IMR-90 (cell line): ENCODE data around the gene PUS3. TPM values are rescaled to one million over a fixed set of nuclear protein-coding genes. Genes with fewer than 3 reads are reported as not detected.

ENCODE experiments used
- ATAC-seq: fragments of 200-7000 bp; cut with Tn5 transposase; 2 replicates; pipeline ENCODE4 v1.9.1; 2020; ENCODE audit warnings: low read depth, mild to moderate bottlenecking, moderate library complexity
- BruUV-seq: library from RNA; stranded (reverse); fragments of 400-500 nt; replicated peaks from 2 replicates; lab custom pipeline; 2021; lab: Mats Ljungman, UMichigan
- CTCF ChIA-PET: fragments of 300-600 bp; formaldehyde crosslinking; extraction: SDS; loops from one replicate; lab custom pipeline; 2021; ENCODE audit warnings: antibody characterized with exemption; lab: Yijun Ruan, JAX
- POLR2A ChIA-PET: fragments of 300-600 bp; sonication (Branson Sonifier 250); formaldehyde crosslinking; loops from one replicate; lab custom pipeline; 2022; ENCODE audit warnings: antibody characterized with exemption; ENCODE audit not compliant: unreplicated experiment; lab: Charles Lee
- DNase-seq: peaks from one replicate; pipeline ENCODE4 v3.0.0; 2013
- H2AFZ ChIP-seq: replicated peaks from 2 replicates; pipeline ENCODE3; 2013; ENCODE audit warnings: low read length, mild to moderate bottlenecking; ENCODE audit not compliant: poor library complexity
- H2AK5ac ChIP-seq: 2 replicates; pipeline ENCODE4 v1.6.1; 2013; ENCODE audit warnings: low read depth, low read length, inconsistent platforms
- H2AK9ac ChIP-seq: replicated peaks from 2 replicates; pipeline ENCODE3; 2013; ENCODE audit warnings: mild to moderate bottlenecking, low read depth, low read length, moderate library complexity; ENCODE audit not compliant: poor library complexity
- H2BK120ac ChIP-seq: 2 replicates; pipeline ENCODE4 v1.6.1; 2013; ENCODE audit warnings: low read depth, low read length, inconsistent platforms
- H2BK15ac ChIP-seq: 3 replicates; pipeline ENCODE4 v1.6.1; 2013; ENCODE audit warnings: low read depth, low read length, inconsistent platforms
- H2BK20ac ChIP-seq: 2 replicates; pipeline ENCODE4 v1.6.1; 2013; ENCODE audit warnings: low read depth, mild to moderate bottlenecking, inconsistent platforms, low read length, moderate library complexity
- H2BK5ac ChIP-seq: 2 replicates; pipeline ENCODE4 v1.6.1; 2013; ENCODE audit warnings: mild to moderate bottlenecking, low read depth, low read length, inconsistent platforms; ENCODE audit not compliant: poor library complexity, severe bottlenecking
- H3K14ac ChIP-seq: replicated peaks from 2 replicates; pipeline ENCODE4 v1.6.1; 2013; ENCODE audit warnings: low read depth, low read length, inconsistent platforms
- H3K18ac ChIP-seq: 2 replicates; pipeline ENCODE4 v1.6.1; 2013; ENCODE audit warnings: low read depth, low read length, control low read depth
- H3K23ac ChIP-seq: 2 replicates; pipeline ENCODE4 v1.6.1; 2013; ENCODE audit warnings: low read depth, low read length, inconsistent platforms
- H3K27ac ChIP-seq: 2 replicates; pipeline ENCODE4 v1.5.1; 2013; ENCODE audit warnings: mild to moderate bottlenecking, control low read depth, low read length; ENCODE audit not compliant: insufficient read depth
- H3K27me3 ChIP-seq: 2 replicates; pipeline ENCODE4 v1.6.1; 2013; ENCODE audit warnings: low read length; ENCODE audit not compliant: control insufficient read depth, insufficient read depth
- H3K36me3 ChIP-seq: 2 replicates; pipeline ENCODE4 v1.6.1; 2013; ENCODE audit warnings: low read length, mixed read lengths; ENCODE audit not compliant: control insufficient read depth, insufficient read depth
- H3K4ac ChIP-seq: 2 replicates; pipeline ENCODE4 v1.6.1; 2013; ENCODE audit warnings: low read depth, low read length, inconsistent platforms
- H3K4me1 ChIP-seq: 2 replicates; pipeline ENCODE4 v1.6.1; 2013; ENCODE audit warnings: low read length, mixed read lengths; ENCODE audit not compliant: control insufficient read depth, insufficient read depth
- H3K4me2 ChIP-seq: 2 replicates; pipeline ENCODE4 v1.6.1; 2013; ENCODE audit warnings: low read depth, mild to moderate bottlenecking, control low read depth, low read length, moderate library complexity
- H3K4me3 ChIP-seq: 2 replicates; pipeline ENCODE4 v1.5.1; 2013; ENCODE audit warnings: low read depth, mild to moderate bottlenecking, control low read depth, low read length, moderate library complexity; ENCODE audit not compliant: insufficient read depth
- H3K56ac ChIP-seq: 2 replicates; pipeline ENCODE4 v1.6.1; 2013; ENCODE audit warnings: low read length, inconsistent platforms; ENCODE audit not compliant: insufficient read depth; ENCODE audit errors: extremely low read depth
- H3K79me1 ChIP-seq, 2 experiments: 2 replicates each; pipeline ENCODE4 v1.6.1; 2013; ENCODE audit warnings: low read length in 2 of 2, inconsistent platforms in 1 of 2, low read depth in 1 of 2
- H3K9ac ChIP-seq: 2 replicates; pipeline ENCODE4 v1.6.1; 2013; ENCODE audit warnings: low read depth, low read length, control low read depth
- H3K9me1 ChIP-seq: 2 replicates; pipeline ENCODE4 v1.6.1; 2013; ENCODE audit warnings: low read length, inconsistent platforms; ENCODE audit not compliant: insufficient read depth
- H3K9me3 ChIP-seq: 2 replicates; pipeline ENCODE4 v1.6.1; 2013; ENCODE audit warnings: low read length; ENCODE audit not compliant: control insufficient read depth, insufficient read depth
- H4K20me1 ChIP-seq: 2 replicates; pipeline ENCODE4 v1.6.1; 2013; ENCODE audit warnings: low read length, inconsistent platforms; ENCODE audit not compliant: insufficient read depth
- H4K5ac ChIP-seq: 2 replicates; pipeline ENCODE4 v1.6.1; 2013; ENCODE audit warnings: mild to moderate bottlenecking, low read depth, low read length, control low read depth
- H4K8ac ChIP-seq, 2 experiments: 2 replicates each; pipeline ENCODE4 v1.6.1; 2013; ENCODE audit warnings: low read depth in 2 of 2, low read length in 2 of 2, control low read depth in 1 of 2, inconsistent platforms in 1 of 2
- H4K91ac ChIP-seq: 2 replicates; pipeline ENCODE4 v1.6.1; 2013; ENCODE audit warnings: low read depth, low read length, inconsistent platforms; ENCODE audit not compliant: insufficient read depth
- BHLHE40 ChIP-seq: fragments of 150-350 bp; IDR thresholded peaks from 2 replicates; pipeline ENCODE4 v1.6.1; 2016; ENCODE audit warnings: mild to moderate bottlenecking, low read depth, low read length
- CEBPB ChIP-seq: IDR thresholded peaks from 2 replicates; pipeline ENCODE4 v1.6.1; 2012; ENCODE audit warnings: low read depth, low read length, improper control_type of control experiment
- CHD1 ChIP-seq: IDR thresholded peaks from 2 replicates; pipeline ENCODE4 v1.6.1; 2012; ENCODE audit warnings: low read depth, low read length, improper control_type of control experiment
- FOS ChIP-seq: fragments of 150-350 bp; IDR thresholded peaks from 2 replicates; pipeline ENCODE4 v1.6.1; 2016; ENCODE audit warnings: low read depth, low read length
- MAFK ChIP-seq: IDR thresholded peaks from 2 replicates; pipeline ENCODE4 v1.6.1; 2012; ENCODE audit warnings: low read depth, low read length, improper control_type of control experiment
- MAZ ChIP-seq: IDR thresholded peaks from 2 replicates; pipeline ENCODE4 v1.6.1; 2012; ENCODE audit warnings: low read depth, mild to moderate bottlenecking, low read length, improper control_type of control experiment, moderate library complexity, borderline replicate concordance
- MXI1 ChIP-seq: IDR thresholded peaks from 2 replicates; pipeline ENCODE4 v1.6.1; 2012; ENCODE audit warnings: low read depth, mild to moderate bottlenecking, low read length, moderate library complexity, borderline replicate concordance
- NFE2L2 ChIP-seq: fragments of 150-350 bp; IDR thresholded peaks from 2 replicates; pipeline ENCODE4 v1.6.1; 2016; ENCODE audit warnings: low read depth, mild to moderate bottlenecking, low read length
- POLR2A ChIP-seq: IDR thresholded peaks from 2 replicates; pipeline ENCODE4 v1.6.1; 2012; ENCODE audit warnings: mild to moderate bottlenecking, low read depth, low read length
- RAD21 ChIP-seq: IDR thresholded peaks from 2 replicates; pipeline ENCODE4 v1.6.1; 2012; ENCODE audit warnings: low read length, improper control_type of control experiment
- RCOR1 ChIP-seq: IDR thresholded peaks from 2 replicates; pipeline ENCODE4 v1.6.1; 2012; ENCODE audit warnings: mild to moderate bottlenecking, low read length, improper control_type of control experiment; ENCODE audit not compliant: insufficient replicate concordance
- RFX5 ChIP-seq: IDR thresholded peaks from 2 replicates; pipeline ENCODE4 v1.8.0; 2012; ENCODE audit warnings: low read depth, mild to moderate bottlenecking, low read length, moderate library complexity
- SMC3 ChIP-seq: fragments of 150-350 bp; IDR thresholded peaks from 2 replicates; pipeline ENCODE4 v1.6.1; 2016; ENCODE audit warnings: low read depth, mild to moderate bottlenecking, antibody characterized with exemption, low read length, moderate library complexity
- WGBS, 2 experiments: methylation state at CpG; one replicate each; pipeline versions ENCODE4 v1.1.5 to v1.1.7; 2013; ENCODE audit warnings: missing lambda C conversion rate in 2 of 2; ENCODE audit not compliant: insufficient read length in 1 of 2; ENCODE audit errors: extremely low coverage in 2 of 2; 5-methylcytosine and 5-hydroxymethylcytosine counted together
- dilution Hi-C: fragments of 300-500 bp; cut with HindIII; formaldehyde crosslinking; loops from one replicate; pipeline ENCODE4 v1.14.3; 2018; ENCODE audit warnings: low sequenced_read_pairs; ENCODE audit not compliant: unreplicated experiment
- in situ Hi-C: fragments of 300-500 bp; cut with MboI; formaldehyde crosslinking; loops from 3 replicates; pipeline ENCODE4 v1.14.3; 2019; ENCODE audit warnings: low sequenced_read_pairs, inconsistent platforms, mixed read lengths
- intact Hi-C: fragments of 100-400 bp; cut with micrococcal nuclease; formaldehyde crosslinking; loops from 2 replicates; pipeline ENCODE4 v1.10.0; 2022
- polyA plus RNA-seq, 3 experiments: library from polyadenylated mRNA; depleted of rRNA; stranded (reverse); fragments of >200 nt; gene quantifications; 2 replicates each; pipeline ENCODE4 v1.2.3, GENCODE V29; 2012; ENCODE audit warnings: low replicate concordance in 1 of 3
- total RNA-seq: library from RNA; depleted of rRNA; stranded (reverse); fragments of >200 nt; gene quantifications from 2 replicates; pipeline ENCODE4 v1.2.3, GENCODE V29; 2012
- TF ChIP-seq, protein P1 (sequence below): fragments of 150-350 bp; IDR thresholded peaks from 2 replicates; pipeline ENCODE4 v1.6.1; 2017; ENCODE audit warnings: mild to moderate bottlenecking, antibody characterized with exemption, low read length, low read depth
- TF ChIP-seq, protein P2 (sequence below): conservative IDR thresholded peaks from 2 replicates; pipeline ENCODE4 v1.5.1; 2012; ENCODE audit warnings: mild to moderate bottlenecking, low read depth, low read length, improper control_type of control experiment
- TF ChIP-seq, protein P3 (sequence below): fragments of 150-350 bp; IDR thresholded peaks from 2 replicates; pipeline ENCODE4 v1.6.1; 2016; ENCODE audit warnings: low read depth, mild to moderate bottlenecking, low read length, moderate library complexity, borderline replicate concordance

PUS3 gene
- total and polyA plus RNA-seq, 2 of the 4 experiments (the other 2 are of a cell fraction), result 6.1 to 11.7 TPM

DNA sequence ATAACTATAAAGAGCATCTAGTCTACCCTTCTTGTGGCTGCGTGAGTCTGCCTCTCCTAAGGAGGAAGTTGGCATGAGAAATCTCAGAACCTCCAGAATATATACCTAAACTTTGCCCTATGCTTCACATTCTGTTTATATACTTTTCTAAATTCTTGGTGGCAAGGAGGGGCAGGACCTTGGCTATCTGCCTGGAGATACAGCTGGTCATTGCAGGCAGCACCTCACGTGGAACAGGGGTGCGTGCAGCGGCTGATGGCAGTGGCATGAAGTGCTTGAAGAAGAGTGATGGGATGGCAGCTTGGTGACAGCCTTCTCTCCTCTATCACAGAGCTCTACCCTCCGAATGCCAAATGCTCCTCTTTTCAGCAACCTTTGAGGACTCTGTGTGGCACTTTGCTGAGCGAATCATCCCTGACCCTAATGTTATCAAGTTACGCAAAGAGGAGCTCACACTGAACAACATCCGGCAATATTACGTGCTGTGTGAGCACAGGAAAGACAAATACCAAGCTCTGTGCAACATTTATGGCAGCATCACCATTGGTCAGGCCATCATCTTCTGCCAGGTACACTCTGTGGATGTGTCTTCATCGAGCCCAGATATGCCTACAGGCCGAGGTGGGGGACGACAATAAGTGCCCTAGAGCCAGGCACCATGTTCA is 13.8 kb upstream of the PUS3 start:
- Histone ChIP-seq H3K4me3 (no peak overlapping the region), H3K56ac (no peak overlapping the region), H4K91ac (no peak overlapping the region), H3K27me3 (peaks cover 32% of the 10 kb centered on the region), H2BK15ac (no peak overlapping the region), H4K5ac (no peak overlapping the region), H3K9ac (no peak overlapping the region), H3K9me1 (no peaks in the 10 kb centered on the region), H2BK5ac (no peak overlapping the region), H2AK5ac (no peak overlapping the region), H3K36me3 (no peaks in the 10 kb centered on the region), H3K27ac (no peak overlapping the region), H3K14ac (no peak overlapping the region), H2BK120ac (no peak overlapping the region), H3K4me1 (no peaks in the 10 kb centered on the region), H2AFZ (no peak overlapping the region), H3K79me1 (no peaks in the 10 kb centered on the region), H4K8ac (no peak overlapping the region), H2AK9ac (no peak overlapping the region), H3K23ac (no peak overlapping the region), H4K20me1 (no peaks in the 10 kb centered on the region), H3K4ac (no peak overlapping the region), H3K4me2 (no peak overlapping the region), H2BK20ac (no peak overlapping the region), H3K9me3 (no peaks in the 10 kb centered on the region), H3K18ac (no peak overlapping the region)
- in situ Hi-C loops, result no loop called here
- WGBS, 2 experiments, result 81% methylated on average over 3 of the region's 12 CpGs; no CpG with 5 or more reads in 1 of the 2 experiments
- dilution Hi-C loops, result loop anchor here (25.0 kb wide), 1 partner anchor 295 kb away; the partner anchor contains the start of genes FAM118B and RPUSD4
- ATAC-seq (no peak), DNase-seq (no peak)
- POLR2A ChIA-PET, result no interaction called here
- TF ChIP-seq BHLHE40 (no peak), RCOR1 (no peak), MXI1 (no peak), FOS (no peak), SMC3 (no peak), RAD21 (no peak), CEBPB (no peak), NFE2L2 (no peak), POLR2A (no peak), MAFK (no peak), RFX5 (no peak), CHD1 (no peak), MAZ (no peak)
- TF ChIP-seq, protein P1, sequence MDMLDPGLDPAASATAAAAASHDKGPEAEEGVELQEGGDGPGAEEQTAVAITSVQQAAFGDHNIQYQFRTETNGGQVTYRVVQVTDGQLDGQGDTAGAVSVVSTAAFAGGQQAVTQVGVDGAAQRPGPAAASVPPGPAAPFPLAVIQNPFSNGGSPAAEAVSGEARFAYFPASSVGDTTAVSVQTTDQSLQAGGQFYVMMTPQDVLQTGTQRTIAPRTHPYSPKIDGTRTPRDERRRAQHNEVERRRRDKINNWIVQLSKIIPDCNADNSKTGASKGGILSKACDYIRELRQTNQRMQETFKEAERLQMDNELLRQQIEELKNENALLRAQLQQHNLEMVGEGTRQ, result no peak
- TF ChIP-seq, protein P2, sequence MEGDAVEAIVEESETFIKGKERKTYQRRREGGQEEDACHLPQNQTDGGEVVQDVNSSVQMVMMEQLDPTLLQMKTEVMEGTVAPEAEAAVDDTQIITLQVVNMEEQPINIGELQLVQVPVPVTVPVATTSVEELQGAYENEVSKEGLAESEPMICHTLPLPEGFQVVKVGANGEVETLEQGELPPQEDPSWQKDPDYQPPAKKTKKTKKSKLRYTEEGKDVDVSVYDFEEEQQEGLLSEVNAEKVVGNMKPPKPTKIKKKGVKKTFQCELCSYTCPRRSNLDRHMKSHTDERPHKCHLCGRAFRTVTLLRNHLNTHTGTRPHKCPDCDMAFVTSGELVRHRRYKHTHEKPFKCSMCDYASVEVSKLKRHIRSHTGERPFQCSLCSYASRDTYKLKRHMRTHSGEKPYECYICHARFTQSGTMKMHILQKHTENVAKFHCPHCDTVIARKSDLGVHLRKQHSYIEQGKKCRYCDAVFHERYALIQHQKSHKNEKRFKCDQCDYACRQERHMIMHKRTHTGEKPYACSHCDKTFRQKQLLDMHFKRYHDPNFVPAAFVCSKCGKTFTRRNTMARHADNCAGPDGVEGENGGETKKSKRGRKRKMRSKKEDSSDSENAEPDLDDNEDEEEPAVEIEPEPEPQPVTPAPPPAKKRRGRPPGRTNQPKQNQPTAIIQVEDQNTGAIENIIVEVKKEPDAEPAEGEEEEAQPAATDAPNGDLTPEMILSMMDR, result no peak
- TF ChIP-seq, protein P3, sequence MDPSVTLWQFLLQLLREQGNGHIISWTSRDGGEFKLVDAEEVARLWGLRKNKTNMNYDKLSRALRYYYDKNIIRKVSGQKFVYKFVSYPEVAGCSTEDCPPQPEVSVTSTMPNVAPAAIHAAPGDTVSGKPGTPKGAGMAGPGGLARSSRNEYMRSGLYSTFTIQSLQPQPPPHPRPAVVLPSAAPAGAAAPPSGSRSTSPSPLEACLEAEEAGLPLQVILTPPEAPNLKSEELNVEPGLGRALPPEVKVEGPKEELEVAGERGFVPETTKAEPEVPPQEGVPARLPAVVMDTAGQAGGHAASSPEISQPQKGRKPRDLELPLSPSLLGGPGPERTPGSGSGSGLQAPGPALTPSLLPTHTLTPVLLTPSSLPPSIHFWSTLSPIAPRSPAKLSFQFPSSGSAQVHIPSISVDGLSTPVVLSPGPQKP, result no peak
- intact Hi-C loops, result no loop called here
- CTCF ChIA-PET, result interaction anchor here (1.1 kb wide), 1 partner anchor 275 kb away, joined by 3 read pairs; no protein-coding TSS in a partner anchor
- no TSS peak for BruUV-seq
